PC-3 (cell line): Measurements from ENCODE around the gene AUH. TPM values are rescaled to one million over a fixed set of nuclear protein-coding genes. Genes with fewer than 3 reads are reported as not detected.

Experiments used
- ATAC-seq: fragments of 200-7000 bp; cut with Tn5 transposase; 2 replicates; pipeline ENCODE4 v1.9.1; 2020; ENCODE audit warnings: mild to moderate bottlenecking, moderate library complexity
- BruUV-seq: library from RNA; stranded (reverse); fragments of 400-500 nt; replicated peaks from 2 replicates; lab custom pipeline; 2021; lab: Mats Ljungman, UMichigan
- CTCF ChIA-PET: fragments of 300-600 bp; sonication (Branson Sonifier 250); formaldehyde crosslinking; loops from one replicate; lab custom pipeline; 2022; ENCODE audit warnings: antibody characterized with exemption; lab: Charles Lee
- POLR2A ChIA-PET: fragments of 300-600 bp; sonication (Branson Sonifier 250); formaldehyde crosslinking; loops from one replicate; lab custom pipeline; 2022; ENCODE audit warnings: antibody characterized with exemption; ENCODE audit not compliant: unreplicated experiment; lab: Charles Lee
- DNase-seq: peaks from one replicate; pipeline ENCODE4 v3.0.0-alpha.2; 2015
- H2AFZ ChIP-seq: fragments of 300-600 bp; sonication (generic); 2 replicates; pipeline ENCODE4 v1.6.0; 2016; ENCODE audit warnings: antibody characterized with exemption, low read length
- H3F3A ChIP-seq: fragments of 300-600 bp; sonication (generic); one replicate; pipeline ENCODE4 v1.6.0; 2017; ENCODE audit warnings: antibody characterized with exemption, low read length, control low read depth, mild to moderate bottlenecking; ENCODE audit not compliant: unreplicated experiment
- H3K27ac ChIP-seq: fragments of 300-600 bp; sonication (generic); 2 replicates; pipeline ENCODE4 v1.5.1; 2016; ENCODE audit warnings: mild to moderate bottlenecking, low read length
- H3K27me3 ChIP-seq: fragments of 300-600 bp; sonication (generic); 2 replicates; pipeline ENCODE4 v1.6.1; 2016; ENCODE audit warnings: low read length, mixed read lengths
- H3K36me3 ChIP-seq: fragments of 300-600 bp; sonication (generic); 2 replicates; pipeline ENCODE4 v1.6.1; 2016; ENCODE audit warnings: low read depth, mixed run types, low read length, mixed read lengths
- H3K4me1 ChIP-seq: fragments of 300-600 bp; sonication (generic); 2 replicates; pipeline ENCODE4 v1.5.1; 2016; ENCODE audit warnings: low read length; ENCODE audit not compliant: insufficient read depth
- H3K4me2 ChIP-seq: fragments of 300-600 bp; sonication (generic); 2 replicates; pipeline ENCODE4 v1.6.0; 2016; ENCODE audit warnings: low read length
- H3K4me3 ChIP-seq: fragments of 300-600 bp; sonication (generic); 2 replicates; pipeline ENCODE4 v1.5.1; 2016; ENCODE audit warnings: mild to moderate bottlenecking, low read length, mixed read lengths
- H3K79me2 ChIP-seq: fragments of 300-600 bp; sonication (generic); 2 replicates; pipeline ENCODE4 v1.6.1; 2017; ENCODE audit warnings: low read length, mixed read lengths
- H3K9ac ChIP-seq: fragments of 300-600 bp; sonication (generic); 2 replicates; pipeline ENCODE4 v1.6.0; 2016; ENCODE audit warnings: mild to moderate bottlenecking, low read length
- H3K9me2 ChIP-seq: fragments of 300-600 bp; sonication (generic); replicated peaks from 2 replicates; pipeline ENCODE4 v1.6.1; 2016; ENCODE audit warnings: mixed run types, low read length, mixed read lengths
- H3K9me3 ChIP-seq: fragments of 300-600 bp; sonication (generic); 2 replicates; pipeline ENCODE4 v1.6.1; 2016; ENCODE audit warnings: low read length, mixed read lengths
- H4K20me1 ChIP-seq: fragments of 300-600 bp; sonication (generic); 2 replicates; pipeline ENCODE4 v1.6.1; 2016; ENCODE audit warnings: low read length, mixed read lengths
- EZH2 ChIP-seq: fragments of 300-600 bp; sonication (generic); IDR thresholded peaks from one replicate; pipeline ENCODE4 v1.6.1; 2017; ENCODE audit warnings: antibody characterized with exemption, mild to moderate bottlenecking, low read length; ENCODE audit not compliant: unreplicated experiment
- EZH2phosphoT487 ChIP-seq: fragments of 300-600 bp; sonication (generic); IDR thresholded peaks from 2 replicates; pipeline ENCODE4 v1.6.1; 2018; ENCODE audit warnings: mild to moderate bottlenecking, antibody characterized with exemption, low read length, borderline replicate concordance
- intact Hi-C: fragments of 100-400 bp; cut with micrococcal nuclease; formaldehyde crosslinking; loops from 2 replicates; pipeline ENCODE4 v1.9.0; 2023
- total RNA-seq: library from RNA; depleted of rRNA; stranded (reverse); fragments of >200 nt; gene quantifications from 2 replicates; pipeline ENCODE4 v1.2.3, GENCODE V29; 2014
- TF ChIP-seq, protein P1 (sequence below): fragments of 300-600 bp; sonication (generic); conservative IDR thresholded peaks from 2 replicates; pipeline ENCODE4 v1.5.1; 2017; ENCODE audit warnings: antibody characterized with exemption, low read depth, mild to moderate bottlenecking, low read length

AUH gene
- total RNA-seq, 1 experiment from 2014 or later = 30.4 TPM

DNA sequence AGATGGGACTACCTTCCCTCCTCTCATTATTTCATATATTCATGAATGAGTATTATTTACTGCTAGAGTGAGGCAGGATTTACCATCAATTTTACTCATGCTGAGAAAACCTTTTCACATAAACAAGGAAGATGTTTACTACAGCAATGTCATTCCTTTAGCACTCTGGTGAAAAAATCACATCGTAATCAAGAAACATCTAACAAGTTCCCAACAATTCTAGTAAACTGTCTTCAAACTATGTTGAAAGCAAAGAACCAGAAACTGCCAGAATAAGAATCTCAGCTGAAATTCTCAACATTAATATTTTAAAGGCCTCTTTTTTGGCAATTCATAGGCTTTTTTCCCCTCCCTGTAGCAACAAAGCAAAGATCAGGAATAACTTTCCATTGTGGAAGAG is 28.2 kb downstream of the AUH start:
- H3K27me3 ChIP-seq = no peaks in the 10 kb centered on the region
- H3K9me2 ChIP-seq = no peaks in the 10 kb centered on the region
- H2AFZ ChIP-seq = no peak overlapping the region
- H3K9ac ChIP-seq = no peak overlapping the region
- TF ChIP-seq, protein P1, sequence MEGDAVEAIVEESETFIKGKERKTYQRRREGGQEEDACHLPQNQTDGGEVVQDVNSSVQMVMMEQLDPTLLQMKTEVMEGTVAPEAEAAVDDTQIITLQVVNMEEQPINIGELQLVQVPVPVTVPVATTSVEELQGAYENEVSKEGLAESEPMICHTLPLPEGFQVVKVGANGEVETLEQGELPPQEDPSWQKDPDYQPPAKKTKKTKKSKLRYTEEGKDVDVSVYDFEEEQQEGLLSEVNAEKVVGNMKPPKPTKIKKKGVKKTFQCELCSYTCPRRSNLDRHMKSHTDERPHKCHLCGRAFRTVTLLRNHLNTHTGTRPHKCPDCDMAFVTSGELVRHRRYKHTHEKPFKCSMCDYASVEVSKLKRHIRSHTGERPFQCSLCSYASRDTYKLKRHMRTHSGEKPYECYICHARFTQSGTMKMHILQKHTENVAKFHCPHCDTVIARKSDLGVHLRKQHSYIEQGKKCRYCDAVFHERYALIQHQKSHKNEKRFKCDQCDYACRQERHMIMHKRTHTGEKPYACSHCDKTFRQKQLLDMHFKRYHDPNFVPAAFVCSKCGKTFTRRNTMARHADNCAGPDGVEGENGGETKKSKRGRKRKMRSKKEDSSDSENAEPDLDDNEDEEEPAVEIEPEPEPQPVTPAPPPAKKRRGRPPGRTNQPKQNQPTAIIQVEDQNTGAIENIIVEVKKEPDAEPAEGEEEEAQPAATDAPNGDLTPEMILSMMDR = no peak
- TF ChIP-seq EZH2 (no peak), EZH2phosphoT487 (no peak)
- no peaks in the 10 kb centered on the region for H3K9me3 ChIP-seq
- H3K4me1 ChIP-seq = no peaks in the 10 kb centered on the region
- BruUV-seq = no TSS peak
- ATAC-seq = no peak
- no peak overlapping the region for H3K4me2 ChIP-seq
- H3K79me2 ChIP-seq = no peaks in the 10 kb centered on the region
- no peak overlapping the region for H3K27ac ChIP-seq
- H4K20me1 ChIP-seq = no peaks in the 10 kb centered on the region
- POLR2A ChIA-PET = no interaction called here
- intact Hi-C loops = no loop called here
- H3K36me3 ChIP-seq = no peaks in the 10 kb centered on the region; the same call in 1 of the 2 replicates
- CTCF ChIA-PET = no interaction called here
- H3F3A ChIP-seq = no peaks in the 10 kb centered on the region
- no peak overlapping the region for H3K4me3 ChIP-seq
- no peak for DNase-seq

DNA sequence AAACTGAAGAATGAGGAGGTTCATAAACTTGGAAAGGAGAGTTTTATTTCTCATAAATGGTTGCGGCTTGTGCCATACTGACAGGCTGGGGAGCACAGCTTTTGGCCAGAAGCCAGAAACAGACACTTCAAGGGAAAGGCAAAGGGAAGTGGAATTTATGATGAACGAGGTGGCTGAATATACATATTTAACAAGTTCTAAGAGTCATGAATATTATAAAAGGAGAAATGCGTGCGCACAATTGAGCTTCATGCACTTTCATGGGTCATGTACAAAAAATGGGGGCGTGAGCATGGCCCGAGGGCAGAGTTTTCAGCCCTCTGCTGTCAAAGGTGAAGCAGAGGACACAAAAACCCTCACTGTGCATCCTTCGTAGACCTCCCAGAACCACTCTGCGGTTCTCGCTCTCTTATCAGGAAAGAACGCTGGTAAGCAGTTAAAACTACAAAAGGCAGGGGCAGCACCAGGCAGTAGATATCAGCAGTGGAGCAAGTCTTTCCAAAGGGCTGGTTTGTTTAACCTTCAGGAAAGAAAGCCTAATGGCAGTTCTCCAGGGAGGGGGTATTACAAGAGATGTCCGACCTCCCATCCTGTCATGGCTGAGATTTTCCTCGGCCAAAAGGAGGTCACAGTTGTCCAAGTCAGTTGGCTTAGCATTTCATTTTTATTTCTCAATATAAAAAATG is 29.0 kb downstream of the AUH start:
- Histone ChIP-seq H3K27me3 (no peaks in the 10 kb centered on the region), H3K4me3 (no peak overlapping the region), H3K27ac (no peak overlapping the region), H3K36me3 (no peaks in the 10 kb centered on the region; the same call in 1 of the 2 replicates), H3K4me2 (no peak overlapping the region), H3K9me2 (no peaks in the 10 kb centered on the region), H3K4me1 (no peaks in the 10 kb centered on the region), H3K9ac (no peak overlapping the region), H4K20me1 (no peaks in the 10 kb centered on the region), H3K9me3 (no peaks in the 10 kb centered on the region), H2AFZ (no peak overlapping the region), H3K79me2 (no peaks in the 10 kb centered on the region), H3F3A (no peaks in the 10 kb centered on the region)
- TF ChIP-seq, protein P1 = no peak
- TF ChIP-seq EZH2phosphoT487 = no peak
- no peak for TF ChIP-seq EZH2
- POLR2A ChIA-PET = no interaction called here
- CTCF ChIA-PET = no interaction called here
- DNase-seq = no peak
- no TSS peak for BruUV-seq
- intact Hi-C loops = no loop called here
- ATAC-seq = no peak

DNA sequence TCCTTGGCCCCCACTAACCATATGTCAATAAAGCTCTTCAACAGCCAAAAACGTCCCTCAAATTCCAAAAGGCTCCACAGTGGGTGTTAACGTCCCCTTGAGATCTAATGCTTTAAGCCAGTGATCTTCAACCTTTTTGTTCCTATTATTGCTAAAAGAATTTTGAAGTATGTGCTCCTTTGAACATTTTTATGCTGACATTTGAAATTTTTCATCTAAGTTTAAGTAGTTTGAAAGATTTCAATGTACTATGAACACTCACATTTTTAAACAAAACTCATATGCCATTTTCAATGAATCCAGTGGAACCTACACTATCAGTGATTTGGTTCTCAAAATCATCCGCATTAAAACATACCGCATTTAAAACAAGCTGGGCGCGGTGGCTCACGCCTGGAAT is 29.9 kb downstream of the AUH start:
- no peak overlapping the region for H3K4me3 ChIP-seq
- ChIA-PET POLR2A (no interaction called here), CTCF (no interaction called here)

More for the DNA sequence above, 29.9 kb downstream of the AUH start:
- Histone ChIP-seq H3K4me2 (no peak overlapping the region), H2AFZ (no peak overlapping the region), H3K27ac (no peak overlapping the region), H3K27me3 (no peaks in the 10 kb centered on the region), H3K4me1 (no peaks in the 10 kb centered on the region), H3K9ac (no peak overlapping the region), H3F3A (no peaks in the 10 kb centered on the region), H3K79me2 (no peaks in the 10 kb centered on the region), H4K20me1 (no peaks in the 10 kb centered on the region), H3K36me3 (no peaks in the 10 kb centered on the region), H3K9me2 (no peaks in the 10 kb centered on the region), H3K9me3 (no peaks in the 10 kb centered on the region)
- ATAC-seq (no peak), DNase-seq (no peak)
- intact Hi-C loops = no loop called here
- TF ChIP-seq EZH2 (no peak), EZH2phosphoT487 (no peak)
- no TSS peak for BruUV-seq
